LHCN-M2 (cell line): Measurements from ENCODE around the gene QRICH1. TPM values are rescaled to one million over a fixed set of nuclear protein-coding genes. Genes with fewer than 3 reads are reported as not detected.
"Not testable (repeated sequence)": the region's sequence is repeated elsewhere in the genome, so short reads cannot be mapped to it uniquely, and the experiment has no call there.

Experiments
- DNase-seq: peaks from one replicate; pipeline ENCODE4 v3.0.0-alpha.2; 2012; ENCODE audit warnings: low read depth
- total RNA-seq: library from RNA; depleted of rRNA; stranded (reverse); fragments of >200 nt; gene quantifications from 2 replicates; pipeline ENCODE4 v1.2.3, GENCODE V29; 2014

QRICH1 gene
- total RNA-seq, 1 experiment from 2014 or later: 83.8 TPM

GRCh38 chr3:49017229-49017970 lies 76.5 kb downstream of the QRICH1 start:
- DNase-seq: no peak

DNA sequence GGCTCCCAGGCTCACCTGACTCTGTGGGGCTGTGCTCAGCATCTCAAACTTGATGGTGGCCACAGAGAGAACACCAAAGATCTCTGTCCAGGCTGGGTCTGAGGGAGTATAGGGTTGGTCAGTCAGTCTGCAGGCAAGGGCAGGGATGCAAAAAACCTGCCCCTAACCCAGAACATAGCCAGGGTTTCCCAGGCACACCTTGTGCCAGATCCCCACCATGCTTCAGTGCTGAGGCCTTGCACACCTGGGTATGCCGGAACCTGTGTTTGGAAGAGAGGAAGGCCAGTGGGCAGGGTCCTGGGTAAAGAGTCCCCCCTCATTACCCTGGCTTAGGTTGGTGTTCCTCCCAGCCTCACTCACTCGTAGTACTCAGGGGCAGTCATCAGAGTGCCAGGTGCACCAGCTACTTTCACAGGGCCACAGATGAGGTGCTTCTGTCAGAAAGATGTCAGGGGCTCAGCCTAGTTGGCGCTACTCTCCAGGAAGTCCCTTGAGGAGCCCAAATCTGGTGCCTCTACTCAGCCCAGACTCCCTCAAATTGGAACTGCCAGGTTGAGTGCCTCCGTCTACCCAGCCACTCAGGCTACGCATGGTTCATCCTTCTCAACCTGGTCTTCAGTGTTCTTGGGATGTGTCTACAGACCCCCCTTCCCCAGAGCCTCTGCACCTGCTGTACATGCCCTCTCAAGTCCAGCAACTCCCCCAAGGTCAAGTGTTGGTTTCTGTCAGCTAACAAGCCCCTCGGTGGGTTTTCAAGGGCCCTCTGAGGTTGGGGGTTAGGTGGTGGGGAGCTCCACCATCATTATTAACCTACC lies 77.2 kb downstream of the QRICH1 start:
- no peak for DNase-seq

DNA sequence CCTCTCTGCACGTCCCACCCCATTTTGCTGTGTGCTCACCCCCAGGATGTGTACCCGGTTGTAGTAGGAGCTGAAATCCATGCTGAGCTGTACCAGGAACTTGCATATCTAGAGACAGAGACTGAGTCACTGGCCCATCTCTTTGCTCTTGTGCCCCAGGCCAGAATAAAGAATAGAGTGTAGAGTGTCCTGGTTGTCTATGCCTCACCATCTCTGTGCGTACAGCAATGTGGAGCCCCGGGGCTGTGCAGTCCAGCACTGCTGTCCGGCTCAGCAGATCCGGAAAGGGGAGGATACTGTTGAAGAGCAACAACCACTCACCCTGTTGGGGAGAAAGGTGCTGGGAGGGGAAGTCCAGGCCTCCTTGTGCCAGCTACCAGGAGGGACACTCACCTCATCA lies 78.1 kb downstream of the QRICH1 start:
- no peak for DNase-seq

GRCh38 chr3:49015072-49015471 lies 78.8 kb downstream of the QRICH1 start:
- DNase-seq: no peak

- DNase-seq: peak; percentile 50
These were observed 79.9 kb downstream of the QRICH1 start for GRCh38 chr3:49013738-49014660.

DNA sequence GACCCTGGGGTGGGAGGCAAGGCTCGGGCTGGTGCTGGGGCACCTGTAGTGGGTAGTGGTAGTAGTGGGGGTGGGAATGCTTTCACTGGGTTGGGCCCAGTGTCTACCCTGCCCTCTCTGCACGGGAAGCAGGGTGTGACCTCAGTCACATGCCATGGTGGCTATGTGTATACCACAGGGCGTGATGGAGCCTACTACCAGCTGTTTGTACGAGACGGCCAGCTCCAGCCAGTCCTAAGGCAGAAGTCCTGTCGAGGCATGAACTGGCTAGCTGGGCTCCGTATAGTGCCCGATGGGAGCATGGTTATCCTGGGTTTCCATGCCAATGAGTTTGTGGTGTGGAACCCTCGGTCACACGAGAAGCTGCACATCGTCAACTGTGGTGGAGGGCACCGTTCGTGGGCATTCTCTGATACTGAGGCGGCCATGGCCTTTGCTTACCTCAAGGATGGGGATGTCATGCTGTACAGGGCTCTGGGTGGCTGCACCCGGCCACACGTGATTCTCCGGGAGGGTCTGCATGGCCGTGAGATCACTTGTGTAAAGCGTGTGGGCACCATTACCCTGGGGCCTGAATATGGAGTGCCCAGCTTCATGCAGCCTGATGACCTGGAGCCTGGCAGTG lies 80.6 kb downstream of the QRICH1 start:
- DNase-seq: no peak

- no peak for DNase-seq
These were observed 81.3 kb downstream of the QRICH1 start for GRCh38 chr3:49012441-49013017.

- no peak for DNase-seq
These were observed 84.5 kb downstream of the QRICH1 start for GRCh38 chr3:49009396-49009795.

- DNase-seq: not testable (repeated sequence)
These were observed 85.2 kb downstream of the QRICH1 start for GRCh38 chr3:49008627-49009026.

GRCh38 chr3:49007771-49008528 lies 85.9 kb downstream of the QRICH1 start:
- DNase-seq: peak; percentile 83

- peak; percentile 96 for DNase-seq
These were observed 86.7 kb downstream of the QRICH1 start, which contains the start of gene WDR6 for GRCh38 chr3:49007068-49007770. Gene WDR6 (plus strand): TSS chr3:49007391. CDS start chr3:49007432, 41 bp downstream.

DNA sequence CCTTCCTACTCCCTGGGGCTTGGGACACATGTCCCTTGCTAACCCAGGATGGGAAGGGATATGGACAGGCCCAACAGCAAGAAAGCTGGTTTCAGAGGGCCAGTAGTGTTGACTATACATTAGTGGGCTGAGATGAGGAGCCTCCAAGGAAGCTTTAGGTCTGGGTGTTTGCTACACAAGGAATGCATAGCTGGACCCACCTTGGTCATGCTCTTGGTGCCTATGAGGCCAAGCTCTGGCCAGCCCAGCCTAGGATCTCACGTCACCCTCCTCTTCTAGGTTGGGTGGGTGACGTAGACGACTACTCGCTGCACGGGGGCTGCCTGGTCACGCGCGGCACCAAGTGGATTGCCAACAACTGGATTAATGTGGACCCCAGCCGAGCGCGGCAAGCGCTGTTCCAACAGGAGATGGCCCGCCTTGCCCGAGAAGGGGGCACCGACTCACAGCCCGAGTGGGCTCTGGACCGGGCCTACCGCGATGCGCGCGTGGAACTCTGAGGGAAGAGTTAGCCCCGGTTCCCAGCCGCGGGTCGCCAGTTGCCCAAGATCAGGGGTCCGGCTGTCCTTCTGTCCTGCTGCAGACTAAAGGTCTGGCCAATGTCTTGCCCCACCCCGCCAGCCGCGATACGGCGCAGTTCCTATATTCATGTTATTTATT lies 87.3 kb downstream of the QRICH1 start:
- no peak for DNase-seq

- DNase-seq: no peak
These were observed 87.9 kb downstream of the QRICH1 start for GRCh38 chr3:49005998-49006397.

DNA sequence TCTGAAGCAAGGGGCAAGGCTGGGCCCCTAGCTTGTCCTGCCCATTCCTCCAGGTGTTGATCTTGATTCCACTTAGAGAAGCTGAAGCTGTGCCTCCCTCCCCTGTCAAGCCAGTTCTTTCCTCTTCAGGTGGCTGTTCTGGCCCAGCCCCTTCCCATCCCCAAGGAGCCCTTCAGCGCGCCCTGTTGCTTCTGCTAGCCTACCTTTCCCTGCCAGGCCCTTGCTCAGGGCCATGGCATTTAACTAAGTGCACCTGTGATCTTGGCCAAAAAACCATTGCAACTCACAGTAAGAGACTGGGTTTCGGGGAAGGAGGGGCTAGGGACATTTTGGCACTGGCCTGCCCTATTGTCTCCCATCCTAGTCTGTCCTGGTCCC lies 88.6 kb downstream of the QRICH1 start:
- DNase-seq: no peak

DNA sequence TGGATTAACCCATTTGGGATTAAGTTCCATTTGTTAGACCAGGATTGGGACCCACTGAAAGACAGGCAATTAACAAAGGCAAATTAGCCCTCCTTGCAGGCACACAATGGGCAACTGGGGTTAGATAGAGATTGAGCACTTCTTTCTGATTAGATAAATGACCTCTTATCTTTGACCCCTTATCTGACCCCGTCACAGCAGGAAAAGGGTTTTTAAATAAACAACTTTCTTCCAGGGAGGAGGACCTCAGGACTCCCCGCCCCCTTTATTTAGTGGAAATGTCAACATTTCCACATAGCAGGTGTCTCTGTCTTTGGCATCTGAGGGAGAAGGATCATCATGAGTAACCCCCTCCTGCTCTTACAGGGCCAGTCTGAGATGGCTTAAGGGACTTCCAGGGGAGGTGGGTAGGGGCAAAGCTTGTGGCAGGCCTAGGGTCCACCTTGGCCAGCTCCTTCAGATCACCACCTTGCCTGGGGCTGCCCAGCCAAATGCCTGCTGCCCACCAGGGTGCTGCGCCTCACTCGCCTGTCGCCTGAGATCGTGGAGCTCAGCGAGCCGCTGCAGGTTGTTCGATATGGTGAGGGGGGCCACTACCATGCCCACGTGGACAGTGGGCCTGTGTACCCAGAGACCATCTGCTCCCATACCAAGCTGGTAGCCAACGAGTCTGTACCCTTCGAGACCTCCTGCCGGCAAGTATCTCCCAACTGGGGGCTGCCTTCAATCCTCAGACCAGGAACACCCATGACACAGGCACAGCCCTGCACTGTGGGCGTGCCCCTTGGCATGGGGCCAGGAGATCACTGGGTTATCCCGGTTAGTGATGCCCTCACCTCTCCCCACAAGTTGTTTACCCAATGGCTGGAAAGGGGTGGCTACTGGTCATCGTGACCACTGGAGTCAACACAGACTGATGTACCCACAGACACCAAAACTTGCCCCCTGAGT lies 89.2 kb downstream of the QRICH1 start:
- DNase-seq: no peak

DNA sequence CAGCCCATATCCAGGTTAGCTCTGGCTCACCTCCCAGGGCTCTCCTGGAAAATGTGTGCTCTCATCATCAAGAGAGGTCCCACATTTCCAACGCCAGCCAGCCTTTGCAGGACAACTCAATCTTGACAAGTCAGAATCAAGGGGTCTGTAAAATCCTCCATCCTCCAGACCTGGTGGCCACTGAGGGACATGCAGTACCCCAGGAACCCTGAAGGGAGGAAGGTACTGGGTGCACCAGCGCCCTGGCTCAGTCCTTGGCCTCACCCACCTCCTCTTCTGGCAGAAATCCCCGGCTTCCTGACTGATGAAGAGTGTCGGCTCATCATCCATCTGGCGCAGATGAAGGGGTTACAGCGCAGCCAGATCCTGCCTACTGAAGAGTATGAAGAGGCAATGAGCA lies 92.7 kb downstream of the QRICH1 start:
- DNase-seq: no peak

DNA sequence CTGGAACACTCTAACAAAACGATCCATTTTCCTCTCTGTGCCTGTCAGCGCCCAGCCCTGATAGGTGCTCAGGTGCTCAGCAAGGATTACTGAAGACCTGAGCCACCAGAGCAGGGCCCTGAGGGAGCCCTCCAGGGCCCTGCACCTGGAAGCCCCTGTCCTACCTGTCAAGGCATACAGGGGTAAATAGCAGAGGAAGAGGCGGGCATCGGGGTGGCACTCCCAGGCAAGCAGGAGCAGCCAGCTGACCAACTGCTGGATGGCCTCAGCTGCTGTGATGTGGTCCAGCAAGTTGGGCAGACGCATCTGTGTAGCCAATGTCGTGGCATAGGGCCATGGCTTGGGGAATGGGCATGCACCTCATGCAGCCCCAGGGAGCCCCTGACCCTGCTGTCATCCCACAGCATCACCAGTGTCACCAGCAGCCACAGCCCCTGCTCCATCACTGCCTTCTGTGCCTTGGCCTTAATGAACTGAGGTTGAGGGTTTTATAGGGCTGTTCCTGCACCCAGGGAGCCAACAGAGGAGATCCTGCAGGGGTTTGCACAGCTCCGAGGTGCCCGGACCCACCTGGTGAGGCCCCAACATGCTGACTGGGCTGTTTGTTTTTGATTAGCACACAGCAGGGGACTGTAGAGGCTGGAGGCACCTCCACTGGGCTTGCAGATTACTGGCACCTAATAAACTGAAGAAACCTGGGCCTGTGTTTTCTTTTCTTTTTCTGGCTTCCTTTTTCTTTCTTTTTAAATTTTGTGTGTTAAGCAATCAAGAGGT lies 94.6 kb downstream of the QRICH1 start:
- DNase-seq: no peak
